ENCODE measurements around the gene KCNIP3.
A peak's percentile ranks its signal among the peaks of the same experiment; 100 is the strongest.
"Not testable (repeated sequence)": the region's sequence is repeated elsewhere in the genome, so short reads cannot be mapped to it uniquely, and the experiment has no call there.

The KCNIP3 gene

DNA sequence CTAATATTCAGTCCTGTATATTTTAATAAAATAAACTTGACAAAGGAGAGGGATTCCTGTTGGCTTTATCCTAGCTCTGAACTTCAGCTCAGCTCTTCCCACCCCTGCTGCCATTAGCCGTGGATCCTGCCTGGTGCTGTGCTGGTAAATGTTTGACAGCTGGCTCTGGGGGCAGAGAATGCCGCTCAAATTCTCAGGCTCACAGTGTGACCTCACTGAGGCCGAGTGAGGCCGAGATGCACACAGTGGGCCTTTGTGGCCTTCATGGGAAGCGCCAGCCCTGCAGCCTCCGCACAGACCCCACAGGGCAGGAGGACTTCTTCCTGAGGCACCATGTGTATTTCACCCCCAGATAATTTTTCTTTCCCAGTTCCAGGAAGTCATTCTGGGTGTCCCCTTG is 88.9 kb downstream of the KCNIP3 start:
- no peak for DNase-seq (ENCODE audit: low read depth)

DNA sequence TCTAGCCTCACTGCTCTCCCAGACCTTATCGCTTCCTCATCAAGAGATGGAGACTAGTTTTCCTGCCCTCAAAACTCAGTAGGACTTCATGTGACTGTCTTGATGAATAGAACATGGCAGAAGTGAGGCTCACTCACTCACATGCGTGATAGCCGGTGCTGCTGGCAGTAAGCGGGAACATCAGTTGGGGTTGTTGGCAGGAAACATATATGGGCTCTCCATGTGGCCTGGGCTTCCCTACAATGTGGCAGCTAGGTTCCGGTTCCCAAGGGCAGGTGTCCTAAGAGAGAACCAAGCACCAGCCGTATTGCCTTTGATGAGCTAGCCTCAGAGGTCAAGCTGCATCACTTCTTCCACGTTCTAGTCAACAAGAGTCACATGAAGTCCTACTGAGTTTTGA is 90.2 kb downstream of the KCNIP3 start:
- no peak for DNase-seq (ENCODE audit: low read depth)

DNA sequence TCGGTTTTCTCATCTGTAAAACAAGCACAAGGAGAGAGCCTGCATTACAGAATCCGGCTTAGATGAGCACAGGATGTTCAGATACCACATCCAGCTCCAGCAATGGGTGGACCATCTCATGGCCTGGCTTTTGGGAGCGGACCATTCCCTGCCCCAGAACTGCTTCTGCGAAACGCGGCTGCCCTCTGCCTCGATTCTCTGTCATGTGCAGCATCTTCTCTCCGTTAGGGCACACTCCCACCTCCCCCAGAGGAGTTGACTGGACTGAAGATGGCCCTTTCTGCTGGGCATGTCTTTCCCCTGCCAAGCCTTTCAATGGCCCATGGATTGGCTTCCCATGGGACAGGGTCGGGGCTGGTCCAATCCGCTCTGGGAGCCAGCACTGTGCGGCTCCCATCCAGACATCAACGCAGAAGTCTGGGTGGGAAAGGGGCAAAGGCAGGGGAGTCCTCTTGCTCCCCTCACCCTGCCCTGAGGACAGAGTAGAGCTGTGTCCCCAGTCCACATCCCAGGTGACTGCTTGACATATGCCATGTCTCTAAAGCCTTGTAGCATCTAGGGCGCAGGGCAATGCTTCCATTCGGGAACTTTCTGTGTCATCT is 91.0 kb downstream of the KCNIP3 start:
- no peak for DNase-seq (ENCODE audit: low read depth)

DNA sequence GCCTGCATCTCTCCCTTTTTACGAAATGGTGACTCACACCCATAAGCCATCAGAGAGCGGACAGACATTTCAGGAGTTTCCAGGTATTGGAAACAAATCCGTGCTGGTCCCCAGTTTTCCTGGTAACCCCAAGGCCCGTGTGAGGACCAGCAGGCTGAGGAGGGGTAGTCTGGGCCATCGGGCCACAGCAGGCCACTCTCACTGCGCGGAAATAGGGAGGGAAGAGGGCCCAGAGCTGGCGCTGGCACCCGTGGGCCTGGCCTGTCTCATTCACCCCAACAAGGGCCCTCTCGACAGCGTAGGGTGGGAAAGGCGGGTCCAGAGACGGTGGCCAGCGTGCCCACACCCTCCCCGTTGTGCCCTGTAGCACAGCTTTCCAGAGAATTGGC is 91.7 kb downstream of the KCNIP3 start:
- no peak for DNase-seq (ENCODE audit: low read depth)

- peak; percentile 13 for DNase-seq (ENCODE audit: low read depth)
These were observed 92.3 kb downstream of the KCNIP3 start for GRCh38 chr2:95389245-95390119.

- DNase-seq (ENCODE audit: low read depth) = no peak
These were observed 93.2 kb downstream of the KCNIP3 start for GRCh38 chr2:95390272-95390880.

- DNase-seq (ENCODE audit: low read depth) = no peak
These were observed 93.8 kb downstream of the KCNIP3 start for GRCh38 chr2:95390881-95391321.

DNA sequence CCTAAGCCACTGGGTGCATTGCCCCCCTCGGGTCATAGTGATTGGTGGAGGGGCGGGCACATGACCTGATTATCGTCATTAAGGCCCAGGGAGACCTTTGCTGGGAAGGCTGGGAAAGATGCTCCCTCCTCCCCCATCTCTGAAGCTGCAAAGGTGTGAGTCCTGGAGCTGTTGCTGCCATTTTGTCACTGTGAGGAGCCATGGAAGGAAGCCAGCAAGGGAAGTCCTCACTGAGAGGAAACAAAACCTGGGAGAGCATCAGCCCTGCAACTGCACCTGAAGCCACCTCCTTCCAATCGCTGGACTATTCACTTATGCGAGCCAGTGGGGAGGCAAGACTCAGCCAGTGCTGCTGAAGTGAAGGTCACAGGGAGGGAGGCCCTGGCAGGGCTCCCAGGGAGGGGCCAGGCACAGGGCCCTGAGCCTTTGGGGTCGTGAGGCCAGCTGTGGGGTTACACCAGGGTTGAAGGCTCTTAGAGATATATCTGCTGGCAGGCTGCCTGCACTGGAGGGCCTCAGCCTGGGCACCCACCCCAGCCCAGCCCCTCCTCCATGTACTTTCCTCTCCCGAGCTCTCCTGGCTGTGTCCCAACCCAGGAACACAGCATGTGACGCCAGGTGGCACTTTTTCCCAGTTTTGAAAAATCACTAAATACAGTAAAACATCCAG is 94.6 kb downstream of the KCNIP3 start:
- DNase-seq (ENCODE audit: low read depth) = no peak

- DNase-seq (ENCODE audit: low read depth) = no peak
These were observed 95.2 kb downstream of the KCNIP3 start for GRCh38 chr2:95392320-95392719.

DNA sequence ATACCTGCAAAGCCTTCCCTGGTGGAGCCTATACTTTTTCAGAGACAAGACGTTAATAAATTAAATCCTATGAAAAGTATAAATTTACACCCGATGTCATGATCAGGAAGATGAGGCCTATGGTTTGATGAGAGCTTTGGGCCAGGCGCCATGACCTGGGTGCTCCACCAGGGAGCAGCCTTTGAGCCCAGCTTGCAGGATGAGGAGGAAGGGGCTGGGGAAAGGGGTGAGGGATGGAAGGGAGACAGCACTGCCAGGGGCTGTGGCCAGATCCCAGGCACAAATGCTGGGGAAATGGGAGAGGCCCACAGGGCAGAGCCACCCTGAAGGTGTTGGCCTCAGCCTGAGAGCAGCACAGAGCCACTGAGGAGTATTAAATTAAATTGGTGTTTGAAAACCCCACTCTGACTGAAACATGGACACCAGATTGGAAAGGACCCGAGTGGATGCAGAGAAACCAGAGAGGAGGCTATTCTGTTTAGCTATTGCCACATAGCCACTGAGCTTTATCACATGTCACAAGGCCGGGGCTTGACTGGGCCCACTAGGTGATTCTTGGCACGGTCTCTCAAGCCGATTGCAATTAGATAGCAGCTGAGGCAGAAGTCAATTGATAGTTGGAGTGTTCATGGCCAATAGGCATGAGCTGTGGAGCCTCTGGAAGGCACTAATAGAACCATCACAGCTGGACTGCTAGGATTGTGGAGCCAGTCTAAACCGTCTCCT is 95.7 kb downstream of the KCNIP3 start:
- no peak for DNase-seq (ENCODE audit: low read depth)

- no peak for DNase-seq (ENCODE audit: low read depth)
These were observed 96.8 kb downstream of the KCNIP3 start for GRCh38 chr2:95393901-95394300.

GRCh38 chr2:95399061-95399460 is 101.9 kb downstream of the KCNIP3 start:
- no peak for DNase-seq (ENCODE audit: low read depth)

DNA sequence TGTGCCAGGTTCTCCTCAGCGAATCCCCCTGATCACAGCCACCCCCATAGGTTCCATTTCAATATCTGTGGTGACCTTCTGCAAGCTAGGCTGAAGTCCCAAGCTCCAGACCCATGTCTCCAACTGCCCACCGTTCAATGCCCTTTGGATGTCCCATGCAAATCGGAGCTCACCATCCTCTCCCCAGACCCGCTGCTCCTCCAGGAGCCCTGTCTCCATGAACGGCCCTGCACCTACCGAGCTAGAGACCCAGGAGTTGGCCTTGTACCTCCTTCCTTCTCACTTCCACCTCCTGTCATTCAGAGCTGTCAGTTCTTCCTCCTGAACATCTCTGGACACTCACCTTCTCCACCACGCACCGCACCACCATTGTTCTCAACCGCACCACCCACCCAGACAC is 104.3 kb downstream of the KCNIP3 start:
- no peak for DNase-seq (ENCODE audit: low read depth)

DNA sequence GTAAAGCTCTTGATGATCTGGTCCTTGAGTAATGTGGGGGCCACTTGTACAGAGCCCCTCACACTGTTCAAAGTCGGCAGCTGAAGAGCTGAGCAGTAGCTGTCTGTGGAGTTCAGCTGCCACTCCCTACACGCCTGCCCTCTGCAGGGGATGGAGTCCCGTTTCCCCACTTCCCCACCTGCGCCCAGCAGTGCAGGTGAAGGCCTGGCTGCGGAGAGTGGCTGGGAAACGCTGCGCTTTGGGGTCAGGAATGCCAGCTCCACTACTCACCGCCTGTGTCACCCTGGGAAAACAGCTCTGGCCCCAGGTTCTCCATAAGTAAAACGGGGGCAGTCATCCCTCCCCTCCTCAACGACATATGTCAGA is 104.8 kb downstream of the KCNIP3 start:
- not testable (repeated sequence) for DNase-seq (ENCODE audit: low read depth)

GRCh38 chr2:95402370-95403203 is 105.4 kb downstream of the KCNIP3 start, which contains the start of gene FAHD2A:
TSS of gene FAHD2A (plus strand) at chr2:95402708. CDS start at chr2:95405559, 2,851 bp downstream.
- peak; percentile 91 for DNase-seq (ENCODE audit: low read depth)

GRCh38 chr2:95403204-95403721 is 106.1 kb downstream of the KCNIP3 start:
- not testable (repeated sequence) for DNase-seq (ENCODE audit: low read depth)

- DNase-seq (ENCODE audit: low read depth) = not testable (repeated sequence)
These were observed 106.7 kb downstream of the KCNIP3 start for GRCh38 chr2:95403824-95404223.

DNA sequence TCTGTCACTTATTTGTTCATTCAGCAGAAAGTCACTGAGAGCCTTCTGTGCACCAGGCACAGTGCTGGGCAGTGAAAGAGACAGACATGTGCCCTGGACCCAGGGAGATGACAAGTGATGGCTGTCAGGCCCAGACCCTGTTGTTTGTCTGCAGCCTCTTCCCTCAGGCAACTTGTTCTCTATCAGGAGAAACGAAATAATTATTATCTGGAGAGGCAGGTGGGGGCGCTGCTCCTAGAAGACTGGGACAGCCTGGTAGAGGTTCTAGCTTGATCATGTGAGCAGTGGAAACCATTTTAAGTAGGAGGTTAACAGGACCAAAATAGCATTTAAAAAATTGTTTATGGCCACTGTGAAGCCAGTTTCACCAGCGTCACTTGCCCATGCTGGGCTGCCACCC is 107.5 kb downstream of the KCNIP3 start:
- DNase-seq (ENCODE audit: low read depth) = not testable (repeated sequence)

- DNase-seq (ENCODE audit: low read depth) = not testable (repeated sequence)
These were observed 114.1 kb downstream of the KCNIP3 start for GRCh38 chr2:95411239-95411638.

DNA sequence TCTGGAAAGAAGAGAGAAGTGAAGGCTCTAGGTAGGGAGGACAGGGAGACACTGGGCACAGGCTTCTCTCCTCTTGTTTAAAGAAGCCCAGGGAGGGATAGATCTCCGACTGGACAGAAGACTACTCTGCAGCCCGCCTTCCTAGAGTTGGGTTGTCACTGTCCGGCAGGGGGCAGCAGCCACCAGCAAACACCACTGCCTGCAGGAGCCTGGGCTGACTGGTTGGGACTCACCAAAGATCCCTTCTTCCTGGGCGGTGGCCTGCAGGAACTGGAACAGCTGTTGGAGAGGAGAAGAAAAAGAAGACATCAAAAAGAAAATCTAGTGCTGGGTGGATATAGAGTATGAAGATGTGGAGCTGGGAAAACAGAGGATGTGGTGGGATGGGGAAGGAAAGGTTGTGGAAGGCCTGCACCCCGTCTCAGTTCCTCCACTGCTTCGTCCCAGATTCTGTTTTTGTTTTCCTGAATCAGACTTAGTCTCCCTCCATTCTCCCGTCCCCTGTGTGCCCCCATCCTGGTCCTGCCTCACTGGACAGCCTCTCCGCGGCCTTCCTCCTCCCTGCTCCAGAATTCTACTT is 117.0 kb downstream of the KCNIP3 start:
- peak; percentile 31 for DNase-seq (ENCODE audit: low read depth)

Data from stimulated activated CD8-positive, alpha-beta memory T cell treated with anti-CD3 and anti-CD28 coated beads, Interleukin-12 subunit alpha, Interleukin-12 subunit beta, amount 100 ng/mL, for 1 hour (primary cell).